ENCODE data around the gene DPP3. TPM values are rescaled to one million over a fixed set of nuclear protein-coding genes. Genes with fewer than 3 reads are reported as not detected.

Gene DPP3
- total RNA-seq, 2 experiments from 2014 or later, result 72.4 to 75.8 TPM

- peaks cover 26% of the 10 kb centered on the region for H3K4me1 Mint-ChIP-seq (ENCODE audit: low read depth)
- CTCF ChIA-PET, result interaction anchor here (0.7 to 3.2 kb wide), 32 partner anchors 8 to 198 kb away, joined by 3 to 36 read pairs (median 4); partner anchors contain the start of genes BBS1, CTSF, MRPL11 and NPAS4
- ATAC-seq (no peak), DNase-seq (no peak)
- no peaks in the 10 kb centered on the region for H3K27me3 Mint-ChIP-seq
- peak overlapping the region; percentile 83 for H3K4me3 Mint-ChIP-seq
- intact Hi-C loops (cut with micrococcal nuclease), result loop anchor here (5.0 to 10.0 kb wide), 2 partner anchors 65 to 72 kb away; partner anchors contain the start of genes ACTN3 and ZDHHC24
- peak overlapping the region; percentile 91 for H3K27ac Mint-ChIP-seq
- POLR2A ChIA-PET, result interaction anchor here (0.6 to 2.2 kb wide), 15 partner anchors 9 to 933 kb away, joined by 3 to 11 read pairs (median 3); partner anchors contain the start of genes CTSF, MRPL11, PELI3 and SLC29A2
- H3K9me3 Mint-ChIP-seq, result no peaks in the 10 kb centered on the region
- no peak for TF ChIP-seq CTCF (IDR thresholded peaks at IDR 0.05)
- H3K36me3 Mint-ChIP-seq (ENCODE audit: low read depth), result peaks cover 8% of the 10 kb centered on the region
Observed at GRCh38 chr11:66479394-66480116, 679 bp upstream of the DPP3 start.

GRCh38 chr11:66484806-66485380, 4.7 kb downstream of the DPP3 start:
- no peak overlapping the region for H3K4me3 Mint-ChIP-seq
- H3K36me3 Mint-ChIP-seq (ENCODE audit: low read depth), result peaks cover 10% of the 10 kb centered on the region
- no peak for ATAC-seq
- peak overlapping the region; percentile 55 for H3K27ac Mint-ChIP-seq
- H3K4me1 Mint-ChIP-seq (ENCODE audit: low read depth), result peaks cover 17% of the 10 kb centered on the region
- intact Hi-C loops (cut with micrococcal nuclease), result loop anchor here (10.0 kb wide), 1 partner anchor 60 kb away; the partner anchor contains the start of genes ACTN3 and ZDHHC24
- TF ChIP-seq CTCF (IDR thresholded peaks at IDR 0.05), result no peak
- CTCF ChIA-PET, result interaction anchor here (1.4 kb wide), 1 partner anchor 78 kb away, joined by 4 read pairs; no protein-coding TSS in a partner anchor
- POLR2A ChIA-PET, result interaction anchor here (1.0 kb wide), 1 partner anchor 140 kb away, joined by 3 read pairs; no protein-coding TSS in a partner anchor
- DNase-seq, result no peak
- H3K9me3 Mint-ChIP-seq, result no peaks in the 10 kb centered on the region
- H3K27me3 Mint-ChIP-seq, result no peaks in the 10 kb centered on the region

- Mint-ChIP-seq H3K9me3 (no peaks in the 10 kb centered on the region), H3K27ac (no peak overlapping the region), H3K4me1 (ENCODE audit: low read depth) (peaks cover 3% of the 10 kb centered on the region), H3K27me3 (no peaks in the 10 kb centered on the region), H3K4me3 (no peak overlapping the region), H3K36me3 (ENCODE audit: low read depth) (peaks cover 16% of the 10 kb centered on the region)
- POLR2A ChIA-PET, result interaction anchor here (0.6 kb wide), 1 partner anchor 21 kb away, joined by 3 read pairs; the partner anchor contains the start of gene BBS1
- DNase-seq, result no peak
- CTCF ChIA-PET, result no interaction called here
- ATAC-seq, result no peak
- TF ChIP-seq CTCF (IDR thresholded peaks at IDR 0.05), result no peak
- intact Hi-C loops (cut with micrococcal nuclease), result loop anchor here (10.0 kb wide), 1 partner anchor 56 kb away; the partner anchor contains the start of genes ACTN3 and ZDHHC24
Observed at GRCh38 chr11:66488957-66489356, 8.7 kb downstream of the DPP3 start.

- CTCF ChIA-PET, result interaction anchor here (0.8 kb wide), 1 partner anchor 189 kb away, joined by 3 read pairs; no protein-coding TSS in a partner anchor
- intact Hi-C loops (cut with micrococcal nuclease), result loop anchor here (10.0 kb wide), 1 partner anchor 55 kb away; the partner anchor contains the start of genes ACTN3 and ZDHHC24
- H3K4me3 Mint-ChIP-seq, result no peak overlapping the region
- no peaks in the 10 kb centered on the region for H3K27me3 Mint-ChIP-seq
- H3K36me3 Mint-ChIP-seq (ENCODE audit: low read depth), result peaks cover 16% of the 10 kb centered on the region
- no peak overlapping the region for H3K27ac Mint-ChIP-seq
- no peak for TF ChIP-seq CTCF (IDR thresholded peaks at IDR 0.05)
- ATAC-seq, result no peak
- H3K4me1 Mint-ChIP-seq (ENCODE audit: low read depth), result peaks cover 2% of the 10 kb centered on the region
- H3K9me3 Mint-ChIP-seq, result no peaks in the 10 kb centered on the region
- POLR2A ChIA-PET, result interaction anchor here (0.6 kb wide), 1 partner anchor 21 kb away, joined by 3 read pairs; the partner anchor contains the start of gene BBS1
- no peak for DNase-seq
Observed at GRCh38 chr11:66489636-66490035, 9.4 kb downstream of the DPP3 start.

Data from activated CD8-positive, alpha-beta T cell treated with anti-CD3 and anti-CD28 coated beads for 36 hours (primary cell).